OCI-LY3 (cell line): Measurements from ENCODE around the gene MYOG.

Experiments used
- EZH2phosphoT487 ChIP-seq: fragments of 200-600 bp; shearing (Covaris generic); IDR thresholded peaks from 2 replicates; pipeline ENCODE4 v1.6.1; 2018; ENCODE audit warnings: antibody characterized with exemption, mixed run types, low read depth
- TF ChIP-seq, protein P1 (sequence below): fragments of 200-600, 300-600 bp; sonication (generic); IDR thresholded peaks from 2 replicates; pipeline ENCODE4 v1.5.1; 2014; ENCODE audit warnings: antibody characterized with exemption, low read length, low read depth

DNA sequence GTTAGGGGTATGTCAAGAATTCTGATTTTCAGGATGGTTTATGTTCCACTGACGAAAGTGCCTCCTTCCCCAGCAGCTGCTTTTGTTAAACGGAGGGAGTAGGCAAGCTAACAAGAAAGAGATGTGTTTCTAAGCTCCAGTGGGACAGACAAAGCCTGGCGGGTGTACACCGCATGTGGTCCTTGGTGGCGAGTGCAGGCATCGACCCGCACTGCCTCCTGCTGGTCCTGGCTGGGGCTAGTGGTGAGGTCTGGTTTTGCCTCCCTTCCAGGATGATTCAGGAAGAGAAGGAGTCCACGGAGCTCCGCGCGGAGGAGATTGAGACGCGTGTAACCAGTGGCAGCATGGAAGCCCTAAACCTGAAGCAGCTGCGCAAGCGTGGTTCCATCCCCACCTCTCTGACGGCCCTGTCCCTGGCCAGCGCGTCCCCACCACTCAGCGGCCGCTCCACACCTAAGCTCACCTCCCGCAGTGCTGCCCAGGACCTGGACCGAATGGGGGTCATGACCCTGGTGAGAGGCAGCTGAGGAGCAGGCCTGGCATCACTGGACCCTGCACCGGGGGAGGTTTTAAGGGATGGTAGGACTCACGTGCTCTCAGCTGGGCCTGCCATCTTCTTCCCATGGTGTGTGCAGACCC is 30.5 kb downstream of the MYOG start:
- no peak for TF ChIP-seq EZH2phosphoT487
- TF ChIP-seq, protein P1, sequence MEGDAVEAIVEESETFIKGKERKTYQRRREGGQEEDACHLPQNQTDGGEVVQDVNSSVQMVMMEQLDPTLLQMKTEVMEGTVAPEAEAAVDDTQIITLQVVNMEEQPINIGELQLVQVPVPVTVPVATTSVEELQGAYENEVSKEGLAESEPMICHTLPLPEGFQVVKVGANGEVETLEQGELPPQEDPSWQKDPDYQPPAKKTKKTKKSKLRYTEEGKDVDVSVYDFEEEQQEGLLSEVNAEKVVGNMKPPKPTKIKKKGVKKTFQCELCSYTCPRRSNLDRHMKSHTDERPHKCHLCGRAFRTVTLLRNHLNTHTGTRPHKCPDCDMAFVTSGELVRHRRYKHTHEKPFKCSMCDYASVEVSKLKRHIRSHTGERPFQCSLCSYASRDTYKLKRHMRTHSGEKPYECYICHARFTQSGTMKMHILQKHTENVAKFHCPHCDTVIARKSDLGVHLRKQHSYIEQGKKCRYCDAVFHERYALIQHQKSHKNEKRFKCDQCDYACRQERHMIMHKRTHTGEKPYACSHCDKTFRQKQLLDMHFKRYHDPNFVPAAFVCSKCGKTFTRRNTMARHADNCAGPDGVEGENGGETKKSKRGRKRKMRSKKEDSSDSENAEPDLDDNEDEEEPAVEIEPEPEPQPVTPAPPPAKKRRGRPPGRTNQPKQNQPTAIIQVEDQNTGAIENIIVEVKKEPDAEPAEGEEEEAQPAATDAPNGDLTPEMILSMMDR: no peak
